GM12878 (cell line): Measurements from ENCODE around the gene ABHD3. TPM values are rescaled to one million over a fixed set of nuclear protein-coding genes. Genes with fewer than 3 reads are reported as not detected.
"Not testable (repeated sequence)": the region's sequence is repeated elsewhere in the genome, so short reads cannot be mapped to it uniquely, and the experiment has no call there.

Source experiments
- ATAC-seq: fragments of 200-7000 bp; cut with Tn5 transposase; 3 replicates; pipeline ENCODE4 v1.9.1; 2020; ENCODE audit warnings: mild to moderate bottlenecking, moderate library complexity
- BruUV-seq: library from RNA; stranded (reverse); fragments of 400-500 nt; replicated peaks from 2 replicates; lab custom pipeline; 2021; lab: Mats Ljungman, UMichigan
- CTCF ChIA-PET: fragments of 300-600 bp; sonication (Branson Sonifier 250); formaldehyde crosslinking; extraction: SDS; loops from one replicate; lab custom pipeline; 2021; ENCODE audit warnings: inconsistent platforms; lab: Yijun Ruan, JAX
- POLR2A ChIA-PET: fragments of 350-600 bp; formaldehyde crosslinking; extraction: SDS; loops from one replicate; lab custom pipeline; 2021; ENCODE audit warnings: inconsistent platforms; lab: Charles Lee
- RAD21 ChIA-PET: fragments of 300-600 bp; sonication (Branson Sonifier 250); formaldehyde crosslinking; loops from one replicate; lab custom pipeline; 2023; ENCODE audit warnings: antibody characterized with exemption; ENCODE audit not compliant: unreplicated experiment; lab: Charles Lee
- SMC1A ChIA-PET: fragments of 300-600 bp; sonication (Branson Sonifier 250); formaldehyde crosslinking; loops from one replicate; lab custom pipeline; 2023; ENCODE audit not compliant: unreplicated experiment, uncharacterized antibody; lab: Charles Lee
- DNase-seq: peaks from one replicate; pipeline ENCODE4 v3.0.0-alpha.2; 2011; ENCODE audit warnings: low read depth, low spot score
- FAIRE-seq: peaks from 3 replicates; lab custom pipeline; 2011; peaks lifted over from hg19 to GRCh38; lab: Jason Lieb, UNC
- H2AFZ ChIP-seq: 2 replicates; pipeline ENCODE4 v1.6.0; 2011; ENCODE audit warnings: low read depth, low read length, control low read depth; ENCODE audit not compliant: control insufficient read depth
- H3K27ac ChIP-seq: 2 replicates; pipeline ENCODE4 v1.5.1; 2011; ENCODE audit warnings: control low read depth; ENCODE audit not compliant: control insufficient read depth, insufficient read depth
- H3K27me3 ChIP-seq, 2 experiments: replicated peaks in 1 of 2; 2 replicates each; pipeline versions ENCODE4 v1.6.0 to v1.6.1; 2011; ENCODE audit warnings: low read length in 1 of 2; ENCODE audit not compliant: control insufficient read depth in 2 of 2, insufficient read depth in 2 of 2
- H3K36me3 ChIP-seq, 2 experiments: 2 replicates each; pipeline ENCODE4 v1.5.1; 2011; ENCODE audit warnings: low read length in 1 of 2; ENCODE audit not compliant: control insufficient read depth in 2 of 2, insufficient read depth in 2 of 2
- H3K4me1 ChIP-seq: 2 replicates; pipeline ENCODE4 v1.6.1; 2011; ENCODE audit warnings: mild to moderate bottlenecking, low read length, moderate library complexity, mixed read lengths; ENCODE audit not compliant: control insufficient read depth, insufficient read depth
- H3K4me2 ChIP-seq: 2 replicates; pipeline ENCODE4 v1.6.0; 2011; ENCODE audit warnings: control low read depth; ENCODE audit not compliant: control insufficient read depth, insufficient read depth
- H3K4me3 ChIP-seq: fragments of 200-600 bp; sonication (generic); 2 replicates; pipeline ENCODE4 v1.5.1; 2016
- H3K79me2 ChIP-seq: 2 replicates; pipeline ENCODE4 v1.6.0; 2011; ENCODE audit warnings: low read length; ENCODE audit not compliant: control insufficient read depth, insufficient read depth
- H3K9ac ChIP-seq: 2 replicates; pipeline ENCODE4 v1.8.0; 2011; ENCODE audit warnings: low read length, control low read depth, mixed read lengths; ENCODE audit not compliant: control insufficient read depth, insufficient read depth
- H3K9me3 ChIP-seq: replicated peaks from 3 replicates; pipeline ENCODE4 v1.5.1; 2011; ENCODE audit warnings: mild to moderate bottlenecking, low read length; ENCODE audit not compliant: control insufficient read depth, insufficient read depth
- H4K20me1 ChIP-seq: 2 replicates; pipeline ENCODE4 v1.6.0; 2011; ENCODE audit not compliant: control insufficient read depth, insufficient read depth
- ATF7 ChIP-seq: fragments of 450-650 bp; IDR thresholded peaks from 2 replicates; pipeline ENCODE4 v1.6.1; 2016; ENCODE audit warnings: low read depth, mild to moderate bottlenecking
- CREB1 ChIP-seq: IDR thresholded peaks from 2 replicates; pipeline ENCODE4 v1.6.1; 2012; ENCODE audit warnings: low read depth, mild to moderate bottlenecking, inconsistent platforms
- ETV6 ChIP-seq, 2 experiments: fragments of 450-650 bp in 1 of 2; IDR thresholded peaks in 1 of 2; conservative IDR thresholded peaks in 1 of 2; 2 replicates each; pipeline ENCODE4 v1.6.1; 2014; ENCODE audit warnings: antibody characterized with exemption in 1 of 2, borderline replicate concordance in 1 of 2, low read depth in 1 of 2, mild to moderate bottlenecking in 1 of 2, moderate library complexity in 1 of 2
- KAT2A ChIP-seq: conservative IDR thresholded peaks from 2 replicates; pipeline ENCODE4 v1.6.1; 2011; ENCODE audit warnings: low read depth, low read length; ENCODE audit not compliant: control insufficient read depth
- KDM1A ChIP-seq: fragments of 200-600 bp; sonication (generic); IDR thresholded peaks from 2 replicates; pipeline ENCODE4 v1.6.1; 2016; ENCODE audit warnings: borderline replicate concordance
- MAX ChIP-seq: IDR thresholded peaks from 2 replicates; pipeline ENCODE4 v1.6.1; 2012; ENCODE audit warnings: low read depth, low read length, improper control_type of control experiment
- RAD21 ChIP-seq: IDR thresholded peaks from 2 replicates; pipeline ENCODE4 v1.6.1; 2011; ENCODE audit warnings: mild to moderate bottlenecking, low read depth, low read length, moderate library complexity; ENCODE audit not compliant: insufficient read depth
- WGBS: methylation state at CpG from one replicate; pipeline ENCODE4 v1.1.6; 2016; ENCODE audit warnings: low lambda C conversion rate; ENCODE audit not compliant: insufficient replicate concordance, insufficient coverage; ENCODE audit errors: missing lambda C conversion rate; 5-methylcytosine and 5-hydroxymethylcytosine counted together
- in situ Hi-C: fragments of 300-500 bp; cut with MboI; formaldehyde crosslinking; loops from 9 replicates; pipeline ENCODE4 v1.14.3; 2018; ENCODE audit warnings: mixed read lengths
- intact Hi-C: fragments of 100-400 bp; cut with micrococcal nuclease; formaldehyde crosslinking; loops from one replicate; pipeline ENCODE4 v1.14.2; 2022; ENCODE audit not compliant: unreplicated experiment
- polyA plus RNA-seq, 11 experiments: library from polyadenylated mRNA; depleted of rRNA in 4 of 11; unstranded in 6 of 11; stranded (reverse) in 5 of 11; fragments of >200 nt; fragmentation: Nextera tagmentation in 4 of 11; fragmentation: Illumina TruSeq in 1 of 11; extraction: Ambion mirVana in 4 of 11; extraction: Trizol in 1 of 11; gene quantifications; 1 replicate in 1 of 11; 2 replicates in 10 of 11; pipeline versions ENCODE4 v1.2.1 to v1.2.3, GENCODE V29; 2011 to 2016; ENCODE audit warnings: inconsistent platforms in 2 of 11, missing spikeins in 2 of 11, low read depth in 1 of 11
- total RNA-seq, 4 experiments: library from RNA; depleted of rRNA in 3 of 4; stranded (reverse); fragments of >200 nt in 3 of 4; fragmentation: Illumina TruSeq in 1 of 4; extraction: Trizol in 1 of 4; gene quantifications; 2 replicates each; pipeline versions ENCODE4 v1.2.1 to v1.2.3, GENCODE V29; 2013 to 2021
- TF ChIP-seq, protein P1 (sequence below): fragments of 450-650 bp; IDR thresholded peaks from 2 replicates; pipeline ENCODE4 v1.6.1; 2017; ENCODE audit warnings: mild to moderate bottlenecking

Gene ABHD3
- total and polyA plus RNA-seq, 10 of the 15 experiments (the other 5 are each of a cell fraction or from before 2014, with no cell fraction given) = 4.9 to 49.8 (median 18.3) TPM

DNA sequence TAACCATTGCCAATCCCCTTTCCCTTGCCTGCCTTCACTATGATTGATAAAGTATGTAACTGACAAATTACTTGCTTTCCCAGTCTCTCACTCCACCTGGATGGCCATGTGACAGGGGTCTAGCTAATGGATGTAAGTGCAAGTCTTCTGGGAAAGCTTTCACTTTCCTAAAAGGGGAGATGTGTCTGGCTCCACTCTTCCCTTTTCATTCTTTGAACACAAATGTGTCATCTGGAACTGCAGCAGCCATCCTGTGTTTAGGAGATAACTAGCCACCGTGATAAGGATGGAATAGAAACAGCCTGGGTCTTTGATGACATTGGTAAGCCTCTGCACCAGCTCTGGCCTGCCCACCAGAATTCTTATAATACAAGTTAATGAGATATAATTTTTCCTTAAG is 54.3 kb downstream of the ABHD3 start (continued):
- TF ChIP-seq ATF7 (no peak), ETV6 (conservative IDR thresholded peaks at IDR 0.05 in 1 of 2, IDR thresholded peaks at IDR 0.05 in 1 of 2; ENCODE audit: borderline replicate concordance in 1 of 2, low read depth in 1 of 2) (no peak), KAT2A (no peak), CREB1 (no peak), MAX (no peak), RAD21 (no peak), KDM1A (no peak)
- TF ChIP-seq, protein P1, sequence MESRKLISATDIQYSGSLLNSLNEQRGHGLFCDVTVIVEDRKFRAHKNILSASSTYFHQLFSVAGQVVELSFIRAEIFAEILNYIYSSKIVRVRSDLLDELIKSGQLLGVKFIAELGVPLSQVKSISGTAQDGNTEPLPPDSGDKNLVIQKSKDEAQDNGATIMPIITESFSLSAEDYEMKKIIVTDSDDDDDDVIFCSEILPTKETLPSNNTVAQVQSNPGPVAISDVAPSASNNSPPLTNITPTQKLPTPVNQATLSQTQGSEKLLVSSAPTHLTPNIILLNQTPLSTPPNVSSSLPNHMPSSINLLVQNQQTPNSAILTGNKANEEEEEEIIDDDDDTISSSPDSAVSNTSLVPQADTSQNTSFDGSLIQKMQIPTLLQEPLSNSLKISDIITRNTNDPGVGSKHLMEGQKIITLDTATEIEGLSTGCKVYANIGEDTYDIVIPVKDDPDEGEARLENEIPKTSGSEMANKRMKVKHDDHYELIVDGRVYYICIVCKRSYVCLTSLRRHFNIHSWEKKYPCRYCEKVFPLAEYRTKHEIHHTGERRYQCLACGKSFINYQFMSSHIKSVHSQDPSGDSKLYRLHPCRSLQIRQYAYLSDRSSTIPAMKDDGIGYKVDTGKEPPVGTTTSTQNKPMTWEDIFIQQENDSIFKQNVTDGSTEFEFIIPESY = no peak

DNA sequence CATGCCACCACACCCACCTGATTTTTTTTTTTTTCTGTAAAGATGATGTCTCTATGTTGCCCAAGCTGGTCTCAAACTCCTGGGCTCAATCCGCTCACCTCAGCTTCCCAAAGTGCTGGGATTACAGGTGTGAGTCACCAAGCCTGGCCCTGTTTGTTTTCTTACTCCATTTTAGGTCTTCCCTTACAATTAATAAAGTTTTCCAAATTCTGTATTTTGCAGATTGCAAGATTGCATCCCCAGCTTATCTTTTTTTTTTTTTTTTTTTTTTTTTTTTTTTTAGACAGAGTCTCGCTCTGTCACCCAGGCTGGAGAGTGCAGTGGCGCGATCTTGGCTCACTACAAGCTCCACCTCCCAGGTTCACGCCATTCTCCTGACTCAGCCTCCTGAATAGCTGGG is 64.2 kb downstream of the ABHD3 start:
- DNase-seq, intact Hi-C loops, H2AFZ ChIP-seq, H3K4me1 ChIP-seq, H3K27me3 ChIP-seq, H3K9me3 ChIP-seq, H3K4me2 ChIP-seq, H3K4me3 ChIP-seq, ATAC-seq, in situ Hi-C loops, H3K9ac ChIP-seq, BruUV-seq, H3K27ac ChIP-seq, H3K36me3 ChIP-seq, H3K79me2 ChIP-seq, H4K20me1 ChIP-seq, FAIRE-seq: not testable (repeated sequence)
- POLR2A ChIA-PET = interaction anchor here (0.6 to 0.7 kb wide), 3 partner anchors 41 to 670 kb away, joined by 3 to 6 read pairs (median 4); partner anchors contain the start of gene MIB1
- 100% methylated on average over 2 of the region's 5 CpGs for whole genome bisulfite sequencing
- SMC1A ChIA-PET = interaction anchor here (0.7 to 0.8 kb wide), 2 partner anchors 10 to 100 kb away, joined by 3 read pairs; partner anchors contain the start of gene MIB1
- RAD21 ChIA-PET = interaction anchor here (0.6 to 1.2 kb wide), 2 partner anchors 14 to 28 kb away, joined by 3 read pairs; partner anchors contain the start of gene SNRPD1
- CTCF ChIA-PET = interaction anchor here (0.5 to 1.0 kb wide), 2 partner anchors 10 to 227 kb away, joined by 3 read pairs; no protein-coding TSS in a partner anchor
